ENCODE measurements around the gene FAM184A. TPM values are rescaled to one million over a fixed set of nuclear protein-coding genes. Genes with fewer than 3 reads are reported as not detected.

The FAM184A gene
- total RNA-seq, 4 donors from 2014 or later = 0.30 to 3.8 (median 1.1) TPM

DNA sequence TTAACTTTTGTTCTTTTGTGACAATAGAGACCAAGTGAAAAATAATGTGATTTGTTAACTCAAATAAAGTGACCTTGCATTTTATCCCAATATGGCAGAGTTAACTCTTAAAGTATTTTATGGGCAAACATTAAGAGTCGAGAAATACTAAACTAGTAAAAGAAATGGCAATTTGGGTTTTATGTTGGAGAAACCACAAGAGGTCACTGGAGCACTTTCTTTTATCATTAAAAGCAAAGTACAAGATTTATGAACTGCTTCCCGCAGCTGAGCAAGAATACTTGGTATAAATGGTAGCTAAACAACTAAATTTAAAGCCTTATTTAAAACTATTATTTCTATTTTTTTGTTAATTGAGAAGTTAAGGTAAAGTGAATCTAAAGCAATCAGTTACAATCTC is 110.0 kb downstream of the FAM184A start:
- Histone ChIP-seq H3K4me1 (no peaks in the 10 kb centered on the region), H3K9me3 (no peaks in the 10 kb centered on the region), H3K36me3 (no peaks in the 10 kb centered on the region), H3K4me3 (no peak overlapping the region), H3K27ac (no peak overlapping the region), H3K27me3 (no peaks in the 10 kb centered on the region)
- intact Hi-C loops (cut with DNase I) = loop anchor here (5.0 kb wide), 1 partner anchor 144 kb away; no protein-coding TSS in a partner anchor
- WGBS, 2 donors = 21 to 26% methylated on average over 2 of the region's 2 CpGs
- no peak for DNase-seq
- peak in 4 of 6 experiments; percentile 15 to 52 (median 28) for TF ChIP-seq CTCF (IDR thresholded peaks at IDR 0.05)
- no peak for TF ChIP-seq POLR2A (IDR thresholded peaks at IDR 0.05)

DNA sequence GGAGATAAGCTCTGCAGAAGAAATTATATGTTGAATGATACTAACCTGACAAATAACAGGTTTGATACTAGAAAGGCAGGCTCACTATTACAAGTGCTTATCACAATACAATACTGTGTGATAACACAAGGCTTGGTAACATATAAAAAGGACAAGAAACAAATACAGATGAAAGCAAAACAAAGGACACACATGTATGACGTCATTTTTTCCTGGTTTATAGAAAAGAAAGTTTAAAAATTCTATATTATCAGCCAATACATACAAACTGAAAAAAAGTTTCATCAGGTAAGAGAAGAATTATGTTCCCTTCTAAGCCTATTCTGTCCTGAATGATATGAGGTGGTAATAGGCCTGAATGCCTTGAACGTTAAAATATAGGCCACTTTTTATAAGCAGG is 111.2 kb downstream of the FAM184A start:
- no peak overlapping the region for H3K27ac ChIP-seq
- no peaks in the 10 kb centered on the region for H3K4me1 ChIP-seq
- no peaks in the 10 kb centered on the region for H3K27me3 ChIP-seq
- no peak for DNase-seq
- intact Hi-C loops (cut with DNase I) = loop anchor here (5.0 kb wide), 1 partner anchor 145 kb away; no protein-coding TSS in a partner anchor
- no peaks in the 10 kb centered on the region for H3K36me3 ChIP-seq
- H3K9me3 ChIP-seq = no peaks in the 10 kb centered on the region
- H3K4me3 ChIP-seq = no peak overlapping the region
- WGBS, 2 donors = 63% methylated on average over 2 of the region's 2 CpGs
- TF ChIP-seq POLR2A (IDR thresholded peaks at IDR 0.05) (no peak), CTCF (IDR thresholded peaks at IDR 0.05) (no peak)

DNA sequence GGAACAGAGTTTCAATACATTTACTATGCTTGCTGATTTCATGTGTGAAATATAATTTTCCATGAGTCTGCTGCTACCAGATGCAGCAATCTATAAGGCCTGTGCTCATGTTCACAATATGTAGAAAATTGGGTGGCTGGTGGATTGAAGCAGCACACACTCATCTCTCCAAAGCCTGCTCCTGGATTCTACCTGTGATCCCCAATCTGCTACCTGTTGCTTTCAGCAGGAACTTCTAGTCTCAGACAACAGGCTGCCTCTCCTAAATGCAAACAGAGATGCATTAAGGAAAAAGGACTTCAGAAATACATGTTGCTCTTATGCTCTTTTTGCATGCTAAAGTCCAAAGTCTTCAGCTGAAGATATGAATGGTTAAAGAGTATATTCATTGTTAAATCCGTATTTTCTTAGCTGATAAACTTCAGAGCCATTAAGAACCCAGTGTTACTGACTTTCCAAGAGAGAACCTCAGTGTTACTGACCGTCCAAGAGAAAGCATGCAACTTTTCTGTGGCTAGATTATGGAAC is 112.6 kb downstream of the FAM184A start:
- no peaks in the 10 kb centered on the region for H3K27me3 ChIP-seq
- H3K27ac ChIP-seq = no peak overlapping the region
- no peak for DNase-seq
- H3K36me3 ChIP-seq = no peaks in the 10 kb centered on the region
- intact Hi-C loops (cut with DNase I) = loop anchor here (5.0 kb wide), 1 partner anchor 146 kb away; no protein-coding TSS in a partner anchor
- no peaks in the 10 kb centered on the region for H3K9me3 ChIP-seq
- WGBS, 2 donors = 72 to 77% methylated on average over 2 of the region's 2 CpGs
- no peaks in the 10 kb centered on the region for H3K4me1 ChIP-seq
- H3K4me3 ChIP-seq = no peak overlapping the region
- TF ChIP-seq POLR2A (IDR thresholded peaks at IDR 0.05) = no peak
- no peak for TF ChIP-seq CTCF (IDR thresholded peaks at IDR 0.05)

- Histone ChIP-seq H3K9me3 (no peaks in the 10 kb centered on the region), H3K36me3 (no peaks in the 10 kb centered on the region), H3K27me3 (no peaks in the 10 kb centered on the region), H3K4me3 (no peak overlapping the region), H3K27ac (no peak overlapping the region), H3K4me1 (no peaks in the 10 kb centered on the region)
- TF ChIP-seq POLR2A (IDR thresholded peaks at IDR 0.05) (no peak), CTCF (IDR thresholded peaks at IDR 0.05) (no peak)
- intact Hi-C loops (cut with DNase I) = loop anchor here (5.0 kb wide), 1 partner anchor 147 kb away; no protein-coding TSS in a partner anchor
- WGBS, 2 donors = 89 to 94% methylated on average over 3 of the region's 3 CpGs
- no peak for DNase-seq
These were observed 113.1 kb downstream of the FAM184A start for GRCh38 chr6:118965371-118965770.

DNA sequence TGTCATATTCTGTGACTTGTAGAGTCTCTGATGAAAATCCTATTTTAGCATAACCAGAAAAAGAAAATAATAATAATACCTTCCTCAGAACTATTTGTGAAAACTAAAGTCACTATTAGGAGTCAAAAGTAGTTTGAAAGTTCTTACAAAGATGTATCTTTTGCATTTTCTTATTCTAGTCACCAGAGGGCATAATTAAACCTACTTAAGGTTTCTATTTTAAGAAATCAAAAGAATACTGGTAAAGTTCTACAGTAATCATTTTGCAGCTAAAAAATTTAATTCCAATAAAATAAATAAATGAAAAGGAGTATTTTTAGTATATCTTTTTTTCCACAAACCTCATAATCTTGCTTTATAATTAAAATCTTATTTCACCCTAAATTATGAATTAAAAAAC is 115.5 kb downstream of the FAM184A start:
- no peaks in the 10 kb centered on the region for H3K4me1 ChIP-seq
- no peaks in the 10 kb centered on the region for H3K9me3 ChIP-seq
- H3K4me3 ChIP-seq = no peak overlapping the region
- no peaks in the 10 kb centered on the region for H3K27me3 ChIP-seq
- H3K36me3 ChIP-seq = no peaks in the 10 kb centered on the region
- TF ChIP-seq POLR2A (IDR thresholded peaks at IDR 0.05) (no peak), CTCF (IDR thresholded peaks at IDR 0.05) (peak in 1 of 6 experiments; percentile 18)
- no peak overlapping the region for H3K27ac ChIP-seq
- intact Hi-C loops (cut with DNase I) = no loop called here
- DNase-seq = no peak

Data from esophagus squamous epithelium (tissue), 5 donors.